Measurements from ENCODE around the gene TTC36.

TTC36 gene

DNA sequence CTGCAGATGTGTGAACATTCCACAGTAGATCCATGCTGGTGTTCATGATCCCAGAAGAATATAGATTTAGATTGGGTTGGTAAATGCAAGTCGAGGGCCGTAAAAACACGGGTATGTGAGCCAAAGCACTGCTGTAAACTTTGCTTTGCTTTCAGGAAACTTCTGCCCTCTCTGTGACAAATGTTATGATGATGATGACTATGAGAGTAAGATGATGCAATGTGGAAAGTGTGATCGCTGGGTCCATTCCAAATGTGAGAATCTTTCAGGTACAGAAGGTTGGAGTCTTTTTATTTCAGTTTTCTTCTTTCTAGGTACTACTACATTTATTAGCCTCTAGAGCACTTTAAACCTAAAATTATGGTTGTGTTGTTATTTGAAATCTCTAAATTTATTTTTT, 36.2 kb upstream of the TTC36 start:
- no peak overlapping the region for H3K27ac ChIP-seq
- no peak overlapping the region for H2AFZ ChIP-seq (ENCODE audit: low read depth)
- TF ChIP-seq CTCF (conservative IDR thresholded peaks at IDR 0.05; ENCODE audit: low read depth, low read length), result no peak
- H3K79me2 ChIP-seq (ENCODE audit: insufficient read depth, low read depth), result no peaks in the 10 kb centered on the region
- no peaks in the 10 kb centered on the region for H4K20me1 ChIP-seq (ENCODE audit: insufficient read depth)
- no peak overlapping the region for H3K4me2 ChIP-seq
- no peaks in the 10 kb centered on the region for H3K27me3 ChIP-seq (ENCODE audit: insufficient read depth, low read depth)
- H3K4me3 ChIP-seq (IDR thresholded peaks at IDR 0.05; ENCODE audit: insufficient read depth, low read depth, low read length), result no peak overlapping the region
- H3K9ac ChIP-seq, result no peak overlapping the region
- H3K36me3 ChIP-seq (ENCODE audit: insufficient read depth), result no peaks in the 10 kb centered on the region; the same call in 1 of the 2 replicates
- H3K4me1 ChIP-seq (ENCODE audit: low read depth, poor library complexity, severe bottlenecking), result no peaks in the 10 kb centered on the region

DNA sequence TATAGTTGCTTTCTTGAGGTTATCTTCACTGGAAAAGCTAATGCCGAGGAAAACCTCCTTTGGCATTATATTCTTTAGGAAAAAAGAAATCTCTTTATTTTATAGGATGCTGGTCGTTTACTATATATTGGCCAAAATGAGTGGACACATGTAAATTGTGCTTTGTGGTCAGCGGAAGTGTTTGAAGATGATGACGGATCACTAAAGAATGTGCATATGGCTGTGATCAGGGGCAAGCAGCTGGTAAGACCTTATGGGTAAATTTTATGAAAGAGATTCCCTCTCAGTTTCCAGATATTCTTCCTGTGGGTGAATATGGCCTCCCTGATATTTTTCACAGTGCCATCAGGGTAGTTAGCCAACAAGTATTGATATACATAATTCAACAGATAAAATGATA, 29.4 kb upstream of the TTC36 start:
- H3K4me3 ChIP-seq (IDR thresholded peaks at IDR 0.05; ENCODE audit: insufficient read depth, low read depth, low read length), result no peak overlapping the region
- H3K79me2 ChIP-seq (ENCODE audit: insufficient read depth, low read depth), result no peaks in the 10 kb centered on the region
- H2AFZ ChIP-seq (ENCODE audit: low read depth), result no peak overlapping the region
- H3K4me1 ChIP-seq (ENCODE audit: low read depth, poor library complexity, severe bottlenecking), result no peaks in the 10 kb centered on the region
- H3K27me3 ChIP-seq (ENCODE audit: insufficient read depth, low read depth), result no peaks in the 10 kb centered on the region
- H3K36me3 ChIP-seq (ENCODE audit: insufficient read depth), result no peaks in the 10 kb centered on the region
- H3K27ac ChIP-seq, result no peak overlapping the region
- no peak overlapping the region for H3K9ac ChIP-seq
- H4K20me1 ChIP-seq (ENCODE audit: insufficient read depth), result no peaks in the 10 kb centered on the region
- TF ChIP-seq CTCF (conservative IDR thresholded peaks at IDR 0.05; ENCODE audit: low read depth, low read length), result no peak
- no peak overlapping the region for H3K4me2 ChIP-seq

GRCh38 chr11:118503216-118503615, 24.1 kb upstream of the TTC36 start:
- Histone ChIP-seq H3K4me2 (no peak overlapping the region), H3K36me3 (ENCODE audit: insufficient read depth) (peaks cover 3% of the 10 kb centered on the region; the same call in 1 of the 2 replicates), H3K4me1 (ENCODE audit: low read depth, poor library complexity, severe bottlenecking) (no peaks in the 10 kb centered on the region)

GRCh38 chr11:118511601-118512000, 15.7 kb upstream of the TTC36 start:
- Histone ChIP-seq H2AFZ (ENCODE audit: low read depth) (no peak overlapping the region), H3K79me2 (ENCODE audit: insufficient read depth, low read depth) (no peaks in the 10 kb centered on the region), H3K4me1 (ENCODE audit: low read depth, poor library complexity, severe bottlenecking) (no peaks in the 10 kb centered on the region), H3K4me2 (no peak overlapping the region), H3K27ac (no peak overlapping the region), H4K20me1 (ENCODE audit: insufficient read depth) (no peaks in the 10 kb centered on the region), H3K27me3 (ENCODE audit: insufficient read depth, low read depth) (no peaks in the 10 kb centered on the region), H3K36me3 (ENCODE audit: insufficient read depth) (peaks cover 3% of the 10 kb centered on the region; the same call in 1 of the 2 replicates), H3K9ac (no peak overlapping the region), H3K4me3 (IDR thresholded peaks at IDR 0.05; ENCODE audit: insufficient read depth, low read depth, low read length) (no peak overlapping the region)
- TF ChIP-seq CTCF (conservative IDR thresholded peaks at IDR 0.05; ENCODE audit: low read depth, low read length), result no peak

More at GRCh38 chr11:118503216-118503615, 24.1 kb upstream of the TTC36 start:
- no peak overlapping the region for H2AFZ ChIP-seq (ENCODE audit: low read depth)
- H3K27me3 ChIP-seq (ENCODE audit: insufficient read depth, low read depth), result no peaks in the 10 kb centered on the region
- no peak for TF ChIP-seq CTCF (conservative IDR thresholded peaks at IDR 0.05; ENCODE audit: low read depth, low read length)
- no peak overlapping the region for H3K4me3 ChIP-seq (IDR thresholded peaks at IDR 0.05; ENCODE audit: insufficient read depth, low read depth, low read length)
- no peaks in the 10 kb centered on the region for H4K20me1 ChIP-seq (ENCODE audit: insufficient read depth)
- H3K9ac ChIP-seq, result no peak overlapping the region
- no peak overlapping the region for H3K27ac ChIP-seq
- no peaks in the 10 kb centered on the region for H3K79me2 ChIP-seq (ENCODE audit: insufficient read depth, low read depth)
